ENCODE data around the gene C2orf78. TPM values are rescaled to one million over a fixed set of nuclear protein-coding genes. Genes with fewer than 3 reads are reported as not detected.
A peak's percentile ranks its signal among the peaks of the same experiment; 100 is the strongest.

C2orf78 gene
- total RNA-seq, 1 donor = not detected

- no peak for DNase-seq (ENCODE audit: low read depth)
- no peak overlapping the region for H3K4me3 ChIP-seq (ENCODE audit: low read depth, low read length)
- TF ChIP-seq CTCF (IDR thresholded peaks at IDR 0.05; ENCODE audit: insufficient read depth, low read depth, low read length) = no peak
Measured at GRCh38 chr2:73821669-73822068, 37.7 kb downstream of the C2orf78 start.

- no peak for TF ChIP-seq CTCF (IDR thresholded peaks at IDR 0.05; ENCODE audit: insufficient read depth, low read depth, low read length)
- no peak overlapping the region for H3K4me3 ChIP-seq (ENCODE audit: low read depth, low read length)
- no peak for DNase-seq (ENCODE audit: low read depth)
Measured at GRCh38 chr2:73822276-73822675, 38.3 kb downstream of the C2orf78 start.

GRCh38 chr2:73822991-73823390 lies 39.0 kb downstream of the C2orf78 start:
- TF ChIP-seq CTCF (IDR thresholded peaks at IDR 0.05; ENCODE audit: insufficient read depth, low read depth, low read length) = no peak
- no peak for DNase-seq (ENCODE audit: low read depth)
- no peak overlapping the region for H3K4me3 ChIP-seq (ENCODE audit: low read depth, low read length)

GRCh38 chr2:73823416-73823815 lies 39.4 kb downstream of the C2orf78 start:
- no peak for DNase-seq (ENCODE audit: low read depth)
- no peak overlapping the region for H3K4me3 ChIP-seq (ENCODE audit: low read depth, low read length)
- no peak for TF ChIP-seq CTCF (IDR thresholded peaks at IDR 0.05; ENCODE audit: insufficient read depth, low read depth, low read length)

GRCh38 chr2:73823916-73824523 lies 40.0 kb downstream of the C2orf78 start:
- DNase-seq (ENCODE audit: low read depth) = peak; percentile 90
- no peak overlapping the region for H3K4me3 ChIP-seq (ENCODE audit: low read depth, low read length)
- TF ChIP-seq CTCF (IDR thresholded peaks at IDR 0.05; ENCODE audit: insufficient read depth, low read depth, low read length) = peak; percentile 85

- no peak for TF ChIP-seq CTCF (IDR thresholded peaks at IDR 0.05; ENCODE audit: insufficient read depth, low read depth, low read length)
- DNase-seq (ENCODE audit: low read depth) = no peak
- no peak overlapping the region for H3K4me3 ChIP-seq (ENCODE audit: low read depth, low read length)
Measured at GRCh38 chr2:73825408-73825807, 41.4 kb downstream of the C2orf78 start.

GRCh38 chr2:73827018-73827417 lies 43.0 kb downstream of the C2orf78 start:
- H3K4me3 ChIP-seq (ENCODE audit: low read depth, low read length) = no peak overlapping the region
- peak; percentile 55 for TF ChIP-seq CTCF (IDR thresholded peaks at IDR 0.05; ENCODE audit: insufficient read depth, low read depth, low read length)
- DNase-seq (ENCODE audit: low read depth) = peak; percentile 56
